NCI-H2227 treated with DMSO at 0.1 percent for 48 hours (cell line): ENCODE results near the gene PHYH.
"Not testable (repeated sequence)": the region's sequence is repeated elsewhere in the genome, so short reads cannot be mapped to it uniquely, and the experiment has no call there.

Experiments
- DNase-seq: peaks from one replicate; lab custom pipeline; 2025; lab: John Stamatoyannopoulos, UW

The PHYH gene

GRCh38 chr10:13299437-13300287 is at the start of gene PHYH:
TSS of gene PHYH (minus strand) at chr10:13300064. CDS start at chr10:13300042, 22 bp downstream.
- DNase-seq: peak; percentile 31

GRCh38 chr10:13348216-13349017 is 48.6 kb upstream of the PHYH start, which contains the start of gene SEPHS1:
TSS of gene SEPHS1 (minus strand) at chr10:13348293. CDS start at chr10:13344950, 3,343 bp downstream.
- DNase-seq: peak; percentile 40

GRCh38 chr10:13347500-13348156 is 47.8 kb upstream of the PHYH start:
- DNase-seq: peak; percentile 41

- no peak for DNase-seq
These were observed 47.2 kb upstream of the PHYH start for GRCh38 chr10:13347043-13347499.

GRCh38 chr10:13346283-13347042 is 46.6 kb upstream of the PHYH start:
- peak; percentile 7 for DNase-seq

- no peak for DNase-seq
These were observed 40.9 kb upstream of the PHYH start for GRCh38 chr10:13340626-13341376.

DNA sequence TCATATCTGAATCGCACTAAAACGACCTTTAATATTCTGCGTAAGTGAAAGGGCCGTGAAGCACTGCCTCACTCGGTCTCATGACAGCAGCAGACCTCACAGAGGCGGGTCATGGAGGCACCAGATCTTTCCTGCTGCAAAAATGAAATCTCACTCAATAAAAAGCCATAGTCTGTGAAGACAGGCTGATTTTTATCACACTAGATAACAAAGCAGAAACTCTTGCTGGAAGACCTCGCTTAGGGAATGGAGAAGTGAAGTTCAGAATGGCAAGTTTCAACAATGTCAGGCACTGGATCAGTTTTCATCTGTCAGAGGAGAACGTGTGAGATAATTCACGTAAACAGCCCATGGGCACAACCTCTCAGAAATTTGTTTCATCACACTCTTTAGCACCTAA is 40.2 kb upstream of the PHYH start:
- DNase-seq: no peak

DNA sequence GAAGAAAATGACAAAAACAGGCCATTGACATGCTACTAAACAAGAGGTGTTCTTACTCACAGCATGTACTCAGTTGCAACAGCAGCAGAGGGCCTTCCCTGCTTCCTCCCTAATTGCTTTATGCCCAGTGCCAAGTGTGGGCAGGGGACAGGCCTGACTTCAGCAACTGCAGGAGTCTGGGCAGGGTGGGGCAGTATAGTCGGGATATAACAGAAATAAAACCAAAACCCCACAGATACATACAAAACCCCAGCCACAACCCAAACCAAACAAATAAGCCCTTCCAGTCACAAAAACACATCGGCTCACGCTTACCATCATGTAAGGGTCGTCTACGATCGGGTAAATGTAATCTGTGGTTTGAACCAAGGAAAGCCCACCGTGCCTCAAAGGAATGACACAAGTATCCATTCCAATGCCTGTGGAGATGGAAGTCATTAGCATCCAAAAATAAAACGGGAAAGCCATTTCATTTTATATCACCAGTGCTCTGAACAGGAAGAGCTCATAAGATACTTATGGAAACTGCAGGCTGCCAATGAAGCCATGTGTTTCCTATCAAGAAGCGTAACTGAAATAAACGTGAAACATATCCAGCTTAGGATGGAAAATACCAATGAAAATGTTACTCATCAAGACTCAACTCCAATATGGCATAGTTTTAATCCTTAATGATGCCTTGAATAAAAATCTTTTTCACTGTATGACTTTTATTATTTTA is 38.7 kb upstream of the PHYH start:
- DNase-seq: no peak

DNA sequence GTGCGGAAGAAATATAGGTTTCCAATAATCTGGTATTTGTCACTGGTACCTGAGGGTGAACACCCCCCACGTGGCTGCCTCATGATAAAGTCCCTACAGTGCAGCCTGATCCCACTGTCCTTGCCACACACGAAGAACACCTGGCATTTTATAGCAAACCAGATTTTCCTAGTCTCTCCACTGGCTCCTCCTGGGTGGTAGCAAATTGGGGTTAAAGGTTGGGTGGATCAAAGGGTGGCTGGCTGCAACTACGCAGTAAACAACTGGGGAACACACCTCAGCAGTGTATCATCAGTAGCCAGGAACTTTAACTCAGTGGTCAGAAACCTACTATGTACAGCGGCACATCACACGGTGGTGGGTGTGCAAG is 37.9 kb upstream of the PHYH start:
- no peak for DNase-seq

- DNase-seq: no peak
These were observed 37.4 kb upstream of the PHYH start for GRCh38 chr10:13337128-13337826.

DNA sequence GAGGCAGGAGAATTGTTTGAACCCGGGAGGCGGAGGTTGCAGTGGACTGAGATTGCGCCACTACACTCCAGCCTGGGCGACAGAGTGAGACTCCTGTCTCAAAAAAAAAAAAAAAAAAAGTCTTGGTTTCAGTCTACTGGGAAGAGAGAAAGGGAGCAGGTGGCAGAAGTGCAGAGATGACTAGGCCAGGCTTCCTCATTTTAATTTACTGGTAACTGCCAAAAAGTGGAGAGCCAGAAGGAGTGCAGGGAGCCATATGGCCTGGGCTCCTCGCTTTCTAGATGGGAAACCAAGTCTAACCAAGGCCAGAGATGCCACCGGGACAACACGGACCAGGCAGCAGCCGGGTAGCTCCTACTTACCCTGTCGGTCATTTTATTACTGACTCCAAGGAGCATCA is 36.0 kb upstream of the PHYH start:
- no peak for DNase-seq

GRCh38 chr10:13334556-13334955 is 34.7 kb upstream of the PHYH start:
- DNase-seq: no peak

GRCh38 chr10:13331646-13332045 is 31.8 kb upstream of the PHYH start:
- no peak for DNase-seq

DNA sequence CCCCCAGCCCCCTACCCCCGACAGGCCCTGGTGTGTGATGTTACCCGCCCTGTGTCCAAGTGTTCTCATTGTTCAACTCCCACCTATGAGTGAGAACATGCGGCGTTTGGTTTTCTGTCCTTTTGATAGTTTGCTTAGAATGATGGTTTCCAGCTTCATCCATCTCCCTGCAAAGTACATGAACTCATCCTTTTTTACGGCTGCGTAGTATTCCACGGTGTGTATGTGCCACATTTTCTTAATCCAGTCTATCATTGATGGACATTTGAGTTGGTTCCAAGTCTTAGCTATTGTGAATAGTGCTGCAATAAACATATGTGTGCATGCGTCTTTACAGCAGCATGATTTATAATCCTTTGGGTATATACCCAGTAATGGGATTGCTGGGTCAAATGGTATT is 31.1 kb upstream of the PHYH start:
- not testable (repeated sequence) for DNase-seq

DNA sequence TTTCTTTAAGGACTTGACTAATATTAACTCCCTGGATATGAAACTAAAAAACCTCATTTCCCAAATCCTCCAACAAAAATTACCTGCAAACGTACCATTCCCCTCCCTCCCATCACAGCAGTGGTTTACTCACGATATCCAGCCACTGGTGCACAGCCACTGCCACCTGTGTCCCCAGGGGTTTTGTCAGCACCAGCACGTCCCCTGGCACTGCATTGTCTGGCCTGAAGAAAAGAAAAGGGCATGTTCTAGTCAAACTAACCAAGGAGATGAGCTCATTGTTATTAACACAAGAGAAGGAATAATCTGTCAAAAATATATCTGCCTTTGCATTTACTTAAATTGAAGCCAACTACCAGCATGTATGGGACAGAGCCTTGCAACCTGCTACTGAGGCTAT is 29.7 kb upstream of the PHYH start:
- no peak for DNase-seq

DNA sequence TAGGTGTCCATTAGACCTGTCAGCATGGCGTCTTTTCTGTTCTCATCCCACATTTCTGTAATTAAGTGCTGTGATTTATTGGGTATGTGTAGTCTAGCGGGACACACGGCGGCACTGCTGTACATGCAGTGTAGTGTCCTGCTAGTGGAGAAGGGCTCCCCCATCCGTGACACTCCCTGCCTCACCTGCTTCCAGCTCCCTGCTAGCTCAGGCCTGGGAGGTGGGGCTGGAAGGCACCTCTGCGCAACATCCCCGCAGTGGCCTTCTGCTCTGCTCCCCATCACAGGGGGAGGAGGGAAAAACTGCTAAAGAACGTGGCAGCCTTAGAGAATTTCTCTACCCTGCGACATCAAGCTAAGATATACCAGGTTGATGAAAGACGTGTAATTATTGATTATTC is 28.7 kb upstream of the PHYH start:
- DNase-seq: no peak

GRCh38 chr10:13328126-13328525 is 28.3 kb upstream of the PHYH start:
- DNase-seq: no peak

DNA sequence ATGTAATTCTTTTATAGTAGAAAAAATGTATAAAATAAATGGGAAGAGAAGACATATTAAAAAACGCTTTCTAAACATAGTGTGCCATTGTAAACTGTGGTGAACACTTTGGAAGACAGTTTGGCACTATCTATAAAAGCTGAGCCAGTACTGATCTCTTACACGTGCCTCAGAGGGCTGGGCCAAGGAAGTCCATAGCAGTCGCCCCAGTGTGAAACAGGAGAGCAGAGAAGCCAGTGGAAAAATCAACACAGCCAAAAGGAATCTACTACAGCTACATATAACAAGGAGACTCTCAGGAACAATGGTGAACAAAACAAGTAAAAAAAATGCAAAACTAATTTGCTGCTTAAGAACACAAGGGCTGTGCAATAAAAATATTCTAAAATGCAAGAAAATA is 27.7 kb upstream of the PHYH start:
- no peak for DNase-seq

GRCh38 chr10:13322615-13323148 is 22.8 kb upstream of the PHYH start:
- DNase-seq: no peak
